Esophagus muscularis mucosa (tissue), 4 donors: ENCODE measurements around the gene PKLR. TPM values are rescaled to one million over a fixed set of nuclear protein-coding genes. Genes with fewer than 3 reads are reported as not detected.

Experiments used
- DNase-seq: peaks from one replicate; pipeline ENCODE4 v3.0.0-alpha.2; 2017; ENCODE audit errors: extremely low spot score
- H3K27ac ChIP-seq, 4 donors: fragments of 200-600 bp; sonication (generic); replicated peaks in 1 of 4; 1 replicate in 3 of 4; 2 replicates in 1 of 4; pipeline ENCODE4 v1.5.1; 2016 to 2019; ENCODE audit warnings: mild to moderate bottlenecking in 1 of 4
- H3K27me3 ChIP-seq, 4 donors: fragments of 200-600 bp; sonication (generic); one replicate each; pipeline versions ENCODE4 v1.5.1 to v1.6.0; 2016 to 2019
- H3K36me3 ChIP-seq, 4 donors: fragments of 200-600 bp; sonication (generic); one replicate each; pipeline ENCODE4 v1.5.1; 2016 to 2019
- H3K4me1 ChIP-seq, 4 donors: fragments of 200-600 bp; sonication (generic); one replicate each; pipeline ENCODE4 v1.5.1; 2016 to 2019
- H3K4me3 ChIP-seq, 4 donors: fragments of 200-600 bp; sonication (generic); 1 replicate in 2 of 4; 2 replicates in 2 of 4; pipeline ENCODE4 v1.5.1; 2016 to 2019; ENCODE audit warnings: mild to moderate bottlenecking in 4 of 4, moderate library complexity in 1 of 4
- H3K9me3 ChIP-seq, 4 donors: fragments of 200-600 bp; sonication (generic); 1 replicate in 3 of 4; 2 replicates in 1 of 4; pipeline ENCODE4 v1.5.1; 2016 to 2019
- CTCF ChIP-seq, 3 experiments: fragments of 200-600 bp in 2 of 3; fragments of 450-650 bp in 1 of 3; sonication (generic) in 2 of 3; IDR thresholded peaks; one replicate each; pipeline ENCODE4 v1.5.1; 2017 to 2019; ENCODE audit warnings: antibody characterized with exemption in 3 of 3, mild to moderate bottlenecking in 2 of 3, moderate library complexity in 1 of 3
- EP300 ChIP-seq: sonication (generic); formaldehyde crosslinking; IDR thresholded peaks from one replicate; pipeline ENCODE4 v1.6.1; 2017; ENCODE audit warnings: antibody characterized with exemption
- POLR2A ChIP-seq: fragments of 450-650 bp; IDR thresholded peaks from one replicate; pipeline ENCODE4 v1.6.1; 2017; ENCODE audit warnings: antibody characterized with exemption, moderate library complexity, mild to moderate bottlenecking, low read depth
- POLR2AphosphoS5 ChIP-seq, 2 donors: sonication (generic); formaldehyde crosslinking; IDR thresholded peaks; one replicate each; pipeline ENCODE4 v1.6.1; 2017; ENCODE audit warnings: antibody characterized with exemption in 2 of 2
- WGBS: methylation state at CpG from one replicate; pipeline ENCODE4 v1.1.5; 2018; 5-methylcytosine and 5-hydroxymethylcytosine counted together
- intact Hi-C: fragments of 100-400 bp; cut with DNase I; formaldehyde crosslinking; loops from one replicate; pipeline ENCODE4 v1.15.1; 2023
- total RNA-seq, 4 donors: library from RNA; depleted of rRNA; stranded (reverse); fragments of >200 nt; gene quantifications; one replicate each; pipeline versions ENCODE4 v1.1.0 to v1.2.1, GENCODE V29; 2016

Gene PKLR
- total RNA-seq, 4 donors from 2014 or later = not detected

- no peak overlapping the region for H3K4me3 ChIP-seq
- no peak for DNase-seq
- H3K9me3 ChIP-seq = no peaks in the 10 kb centered on the region
- 51% methylated on average over 6 of the region's 6 CpGs for WGBS
- no peaks in the 10 kb centered on the region for H3K27me3 ChIP-seq
- intact Hi-C loops = no loop called here
- peaks cover 3 to 22% (median 11%) of the 10 kb centered on the region in 4 donors for H3K36me3 ChIP-seq
- H3K4me1 ChIP-seq = peaks cover 16 to 33% (median 29%) of the 10 kb centered on the region in 4 donors
- H3K27ac ChIP-seq = peak overlapping the region in 2 of 4 donors; percentile 79 to 83
- TF ChIP-seq EP300 (no peak), POLR2A (no peak), CTCF (IDR thresholded peaks at IDR 0.05) (peak in 2 of 3 experiments; percentile 32 to 37), POLR2AphosphoS5 (IDR thresholded peaks at IDR 0.05) (no peak)
These were observed 6.1 kb upstream of the PKLR start for GRCh38 chr1:155307247-155307740.

- peaks cover 16 to 27% (median 27%) of the 10 kb centered on the region in 4 donors for H3K4me1 ChIP-seq
- TF ChIP-seq CTCF (IDR thresholded peaks at IDR 0.05) = no peak
- no peak for TF ChIP-seq EP300
- no peak for DNase-seq
- H3K4me3 ChIP-seq = no peak overlapping the region
- intact Hi-C loops = no loop called here
- no peaks in the 10 kb centered on the region for H3K27me3 ChIP-seq
- WGBS = 79% methylated on average over 5 of the region's 7 CpGs
- H3K36me3 ChIP-seq = peaks cover 0 to 9% (median 5%) of the 10 kb centered on the region in 4 donors
- H3K9me3 ChIP-seq = no peaks in the 10 kb centered on the region
- no peak overlapping the region for H3K27ac ChIP-seq
These were observed 4.7 kb upstream of the PKLR start for GRCh38 chr1:155305881-155306391.

- H3K4me3 ChIP-seq = no peak overlapping the region
- H3K36me3 ChIP-seq = no peaks in the 10 kb centered on the region
- intact Hi-C loops = no loop called here
- 80% methylated on average over 11 of the region's 11 CpGs for WGBS
- TF ChIP-seq POLR2AphosphoS5 (IDR thresholded peaks at IDR 0.05) (no peak), CTCF (IDR thresholded peaks at IDR 0.05) (no peak), EP300 (no peak), POLR2A (no peak)
- DNase-seq = no peak
- H3K4me1 ChIP-seq = peaks cover 4 to 15% (median 13%) of the 10 kb centered on the region in 4 donors
- H3K27me3 ChIP-seq = no peaks in the 10 kb centered on the region
- no peaks in the 10 kb centered on the region for H3K9me3 ChIP-seq
- H3K27ac ChIP-seq = no peak overlapping the region
These were observed 3.4 kb upstream of the PKLR start for GRCh38 chr1:155304558-155305063.

GRCh38 chr1:155300553-155301329 lies 497 bp downstream of the PKLR start:
- Histone ChIP-seq H3K27ac (no peak overlapping the region), H3K4me3 (no peak overlapping the region), H3K4me1 (peaks cover 0 to 1% (median under 1%) of the 10 kb centered on the region in 4 donors), H3K36me3 (no peaks in the 10 kb centered on the region), H3K27me3 (peaks cover 0 to 26% (median 1%) of the 10 kb centered on the region in 4 donors), H3K9me3 (no peaks in the 10 kb centered on the region)
- 86% methylated on average over 9 of the region's 9 CpGs for WGBS
- intact Hi-C loops = no loop called here
- no peak for DNase-seq
- no peak for TF ChIP-seq EP300
- no peak for TF ChIP-seq POLR2A
- no peak for TF ChIP-seq CTCF (IDR thresholded peaks at IDR 0.05)
- TF ChIP-seq POLR2AphosphoS5 (IDR thresholded peaks at IDR 0.05) = no peak
